Neuron (in vitro differentiated cells): Measurements from ENCODE around the gene PRX.

Experiments used
- H2AFZ ChIP-seq: one replicate; pipeline ENCODE4 v1.6.1; 2013; ENCODE audit warnings: low read depth, mild to moderate bottlenecking, inconsistent platforms, low read length, moderate library complexity
- H3K27me3 ChIP-seq: one replicate; pipeline ENCODE4 v1.6.1; 2013; ENCODE audit warnings: low read length; ENCODE audit not compliant: insufficient read depth
- H3K36me3 ChIP-seq: one replicate; pipeline ENCODE4 v1.6.1; 2013; ENCODE audit warnings: low read length; ENCODE audit not compliant: insufficient read depth
- H3K4me1 ChIP-seq: one replicate; pipeline ENCODE4 v1.6.1; 2013; ENCODE audit warnings: low read length; ENCODE audit not compliant: insufficient read depth
- H3K4me3 ChIP-seq: 2 replicates; pipeline ENCODE4 v1.5.1; 2013; ENCODE audit warnings: mild to moderate bottlenecking, low read length, moderate library complexity
- H3K9me3 ChIP-seq: one replicate; pipeline ENCODE4 v1.6.1; 2013; ENCODE audit warnings: low read length

PRX gene

DNA sequence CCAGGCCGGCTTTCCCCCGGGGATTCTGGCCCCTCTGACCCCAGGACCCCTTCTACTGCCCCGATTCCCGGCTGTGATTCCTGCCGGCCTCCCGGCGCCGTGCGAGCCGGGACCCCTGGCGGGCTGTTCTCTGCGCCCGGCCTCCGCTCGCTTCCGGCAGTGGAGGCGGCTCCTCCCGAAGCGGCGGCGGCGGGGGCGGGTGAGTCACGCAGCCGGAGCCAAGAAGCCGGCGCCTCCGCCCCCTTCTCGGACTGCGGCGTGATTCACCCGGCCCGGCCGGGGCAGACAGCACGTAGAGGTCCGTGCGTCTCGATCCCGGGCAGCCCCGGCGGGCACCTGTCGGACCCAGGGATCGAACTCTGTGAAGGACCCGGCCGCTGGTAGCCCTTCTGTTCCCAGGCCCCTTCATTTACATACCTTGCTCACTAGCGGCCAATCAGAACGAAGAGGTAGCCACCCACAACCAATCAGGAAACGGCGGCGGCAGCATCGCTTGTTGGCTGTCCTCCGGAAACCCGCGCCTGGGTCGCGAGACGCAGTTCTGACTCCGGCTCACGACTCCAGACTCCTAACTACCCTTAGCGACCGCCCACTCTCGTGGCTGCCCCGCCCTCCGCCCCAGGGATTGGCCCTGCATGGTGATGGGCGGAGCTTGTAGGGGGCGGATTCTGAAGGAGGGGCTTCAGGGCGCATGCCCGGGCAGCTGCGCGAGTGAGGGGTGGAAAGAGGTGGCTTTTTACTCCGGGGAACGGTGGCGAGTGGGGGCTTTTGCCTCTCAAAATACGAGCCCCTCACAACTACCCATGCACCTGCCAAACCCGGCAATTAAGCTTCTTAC is 12.5 kb upstream of the PRX start, which contains the start of gene SERTAD1:
Gene SERTAD1, minus strand, starts transcription at position 543 of the 838 bp plus-strand sequence. CDS start 2,446 bp downstream, outside the sequence.
- Histone ChIP-seq H3K36me3 (peaks cover 7% of the 10 kb centered on the region), H3K27me3 (no peaks in the 10 kb centered on the region), H3K4me3 (peak within 1 kb of the TSS; percentile 59), H2AFZ (peak within 1 kb of the TSS; percentile 98), H3K9me3 (no peaks in the 10 kb centered on the region), H3K4me1 (peaks cover 11% of the 10 kb centered on the region)

DNA sequence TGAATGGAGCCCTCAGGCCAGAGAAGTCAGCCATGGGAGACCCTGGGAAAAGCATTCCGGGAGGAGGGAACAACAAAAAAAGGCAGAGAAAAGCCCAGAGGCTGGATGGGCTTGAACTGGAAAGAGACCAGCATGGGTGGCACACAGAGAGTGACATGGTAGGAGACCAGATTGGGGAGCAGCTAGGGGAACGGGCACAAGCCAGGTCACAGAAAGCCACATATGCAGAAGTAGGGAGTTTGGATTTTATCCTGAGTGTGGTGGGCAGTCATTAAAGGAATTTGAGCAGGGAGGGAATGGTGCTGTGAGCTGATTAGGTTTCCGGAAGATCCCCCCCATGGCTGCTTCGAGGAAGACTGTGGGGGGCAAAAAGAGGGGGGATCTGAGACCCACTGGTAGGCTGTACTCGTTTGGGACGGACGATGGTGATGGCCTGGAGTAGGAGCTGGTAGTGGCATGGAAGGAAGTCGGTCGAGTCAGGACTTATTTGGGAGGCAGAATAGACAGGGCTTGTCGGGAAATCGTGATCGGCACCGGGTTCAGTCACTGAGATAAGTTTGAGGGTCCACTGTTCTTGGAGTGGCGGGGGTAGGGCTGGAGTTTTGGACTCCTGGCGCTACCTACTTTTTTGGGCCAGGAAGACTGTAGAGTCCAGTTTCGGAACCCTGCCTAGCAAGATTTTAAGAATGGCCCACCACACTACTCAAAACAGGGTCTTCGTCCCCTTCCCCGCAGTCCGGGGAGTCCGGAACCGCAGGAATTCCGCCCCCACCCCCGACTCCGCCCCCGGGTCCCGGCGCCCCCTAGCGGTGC is 11.7 kb upstream of the PRX start:
- H3K36me3 ChIP-seq = peaks cover 7% of the 10 kb centered on the region
- H3K27me3 ChIP-seq = no peaks in the 10 kb centered on the region
- peak overlapping the region; percentile 98 for H2AFZ ChIP-seq
- H3K9me3 ChIP-seq = no peaks in the 10 kb centered on the region
- H3K4me3 ChIP-seq = peak overlapping the region; percentile 59
- H3K4me1 ChIP-seq = peaks cover 11% of the 10 kb centered on the region

DNA sequence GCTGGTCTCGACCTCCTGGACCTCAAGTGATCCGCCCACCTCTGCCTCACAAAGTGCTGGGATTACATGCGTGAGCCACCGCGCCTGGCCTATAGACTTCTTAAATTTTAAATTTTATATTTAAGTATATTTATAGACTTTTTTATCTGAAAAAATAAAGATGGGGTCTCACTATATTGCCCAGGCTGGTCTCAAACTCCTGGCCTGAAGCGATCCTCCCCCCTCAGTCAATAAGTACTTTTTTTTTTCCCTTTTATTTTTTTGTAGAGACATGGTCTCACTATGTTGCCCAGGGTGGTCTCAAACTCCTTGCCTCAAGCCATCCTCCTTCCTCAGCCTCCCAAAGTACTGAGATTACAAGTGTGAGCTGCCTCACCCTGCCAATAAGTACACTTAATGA is 10.8 kb upstream of the PRX start:
- no peaks in the 10 kb centered on the region for H3K9me3 ChIP-seq
- no peak overlapping the region for H3K4me3 ChIP-seq
- no peak overlapping the region for H2AFZ ChIP-seq
- peaks cover 7% of the 10 kb centered on the region for H3K36me3 ChIP-seq
- H3K4me1 ChIP-seq = peaks cover 11% of the 10 kb centered on the region
- no peaks in the 10 kb centered on the region for H3K27me3 ChIP-seq

DNA sequence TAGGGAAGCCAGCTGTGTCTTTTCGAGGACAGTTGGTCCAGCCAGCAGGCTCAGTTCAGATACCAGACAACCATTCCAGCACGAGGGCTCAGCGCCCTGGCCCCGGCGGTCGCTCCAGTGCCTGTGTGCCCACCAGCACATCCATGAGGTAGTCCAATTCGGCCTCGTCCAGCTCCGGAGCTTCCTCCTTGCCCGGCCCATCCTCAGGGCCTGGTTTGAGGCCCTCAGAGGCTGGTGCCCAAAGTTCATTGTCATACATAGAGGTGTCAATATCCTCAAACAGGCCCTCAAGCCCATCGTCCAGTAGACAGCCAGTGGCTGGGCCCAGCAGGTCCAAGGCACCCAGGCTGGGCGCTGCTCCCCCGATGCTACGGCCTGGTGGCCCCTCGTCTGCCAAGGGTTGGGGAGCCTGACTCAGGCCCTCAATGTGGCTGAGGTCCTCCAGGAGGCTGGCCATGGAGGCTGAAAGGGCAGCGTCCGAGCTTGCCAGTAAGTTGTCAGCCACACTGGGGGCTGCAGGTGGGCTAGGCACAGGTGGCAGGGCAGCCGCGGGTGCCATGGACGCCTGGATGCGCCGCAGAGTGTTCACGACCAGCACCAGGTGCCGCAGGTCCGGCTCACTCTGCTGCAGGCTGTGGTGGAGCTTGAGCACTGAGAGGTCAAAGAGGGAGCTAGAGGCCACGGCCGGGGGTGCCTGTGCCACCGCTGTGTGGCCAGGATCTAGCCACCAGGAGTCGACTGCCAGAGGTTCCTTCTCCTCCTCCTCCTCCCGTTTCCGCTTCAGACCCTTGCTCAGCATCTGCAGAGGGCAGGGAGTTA is 9.8 kb upstream of the PRX start:
- Histone ChIP-seq H3K4me1 (peaks cover 11% of the 10 kb centered on the region), H3K27me3 (no peaks in the 10 kb centered on the region), H3K9me3 (no peaks in the 10 kb centered on the region), H3K36me3 (peaks cover 7% of the 10 kb centered on the region), H2AFZ (no peak overlapping the region), H3K4me3 (no peak overlapping the region)

DNA sequence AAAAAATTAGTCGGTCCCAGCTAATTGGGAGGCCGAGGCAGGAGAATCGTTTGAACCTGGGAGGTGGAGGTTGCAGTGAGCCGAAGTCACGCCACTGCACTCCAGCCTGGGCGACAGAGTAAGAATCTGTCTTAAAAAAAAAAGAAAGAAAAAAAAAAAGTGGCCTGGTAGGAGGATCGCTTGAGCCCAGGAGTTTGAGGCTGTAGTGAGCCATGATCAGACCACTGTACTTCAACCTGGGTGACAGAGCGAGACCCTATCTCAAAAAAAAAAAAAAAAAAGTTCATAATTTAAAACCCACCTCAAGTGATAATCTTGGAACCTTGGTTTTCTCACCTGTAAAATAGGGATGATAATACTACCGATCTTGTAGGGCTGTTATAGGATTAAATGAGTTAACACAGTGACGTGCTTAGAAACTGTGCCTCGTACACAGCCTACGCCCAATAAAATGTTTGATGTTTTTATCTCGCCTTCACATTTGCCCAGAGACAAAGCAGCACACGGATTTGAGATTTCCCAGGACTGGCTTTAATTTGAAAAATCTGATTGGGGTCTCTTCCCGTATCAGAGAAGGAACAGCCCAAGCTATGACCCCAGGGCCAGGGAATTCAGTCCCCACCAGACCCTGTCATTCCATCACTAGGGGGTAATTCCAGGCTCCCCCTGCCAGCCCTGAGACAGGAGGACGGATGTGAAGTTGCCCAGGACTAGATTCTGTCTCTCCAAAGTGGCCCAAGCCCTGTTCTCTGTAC is 9.0 kb upstream of the PRX start:
- peaks cover 14% of the 10 kb centered on the region for H3K4me1 ChIP-seq
- H3K4me3 ChIP-seq = no peak overlapping the region
- no peak overlapping the region for H2AFZ ChIP-seq
- H3K36me3 ChIP-seq = peaks cover 7% of the 10 kb centered on the region
- H3K27me3 ChIP-seq = no peaks in the 10 kb centered on the region
- no peaks in the 10 kb centered on the region for H3K9me3 ChIP-seq

DNA sequence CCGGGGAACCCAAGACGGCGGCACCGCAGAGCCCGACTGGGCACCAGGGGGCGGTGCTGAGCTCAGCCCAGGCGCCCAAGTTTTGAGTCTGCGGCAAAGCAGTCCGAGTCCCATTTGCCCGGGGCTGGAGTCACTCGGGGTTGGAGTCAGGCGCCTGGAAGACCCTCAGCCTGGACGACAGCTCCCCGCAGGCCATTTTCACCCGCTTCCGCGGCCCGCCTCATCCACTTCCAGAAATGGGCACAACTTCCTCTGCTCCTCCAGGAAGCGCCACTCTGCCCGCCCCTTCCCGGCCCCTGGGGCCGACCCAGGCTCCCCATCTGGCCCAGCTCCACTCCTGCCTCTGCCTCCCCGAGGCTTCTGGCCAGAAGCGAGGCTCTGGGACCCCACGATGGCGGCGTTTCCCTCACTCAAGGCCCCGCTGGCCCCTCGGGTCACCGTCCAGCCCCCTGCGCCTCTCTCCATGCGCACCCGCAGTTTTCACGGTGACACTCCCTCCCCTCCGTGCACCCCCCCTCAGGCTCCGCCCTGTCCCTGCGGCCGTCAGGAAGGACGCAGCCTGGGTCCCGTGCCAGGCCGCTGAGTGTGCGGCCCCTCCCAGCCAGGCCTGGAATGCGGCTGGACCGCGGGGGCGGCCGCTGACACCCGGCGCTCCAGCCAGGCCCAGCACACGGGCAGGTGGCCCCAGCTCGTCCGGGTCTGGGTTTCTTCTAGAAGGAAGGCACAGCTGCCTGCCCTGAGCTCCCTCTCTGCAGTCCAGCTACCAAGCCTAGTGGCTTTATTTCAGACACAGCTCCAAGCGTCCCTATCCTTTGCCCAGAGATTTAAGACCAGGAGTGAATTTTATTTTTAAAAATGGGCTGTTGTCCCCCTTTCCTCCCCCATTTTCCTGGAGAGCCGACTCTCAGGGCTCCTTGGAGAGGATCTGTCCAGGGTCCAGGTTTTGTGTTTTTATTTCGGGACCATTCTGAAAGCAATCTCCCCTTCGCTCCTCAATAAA is 7.9 kb upstream of the PRX start:
- H2AFZ ChIP-seq = peak overlapping the region; percentile 65
- peak overlapping the region; percentile 56 for H3K4me3 ChIP-seq
- no peaks in the 10 kb centered on the region for H3K9me3 ChIP-seq
- peaks cover 14% of the 10 kb centered on the region for H3K4me1 ChIP-seq
- no peaks in the 10 kb centered on the region for H3K27me3 ChIP-seq
- peaks cover 7% of the 10 kb centered on the region for H3K36me3 ChIP-seq

DNA sequence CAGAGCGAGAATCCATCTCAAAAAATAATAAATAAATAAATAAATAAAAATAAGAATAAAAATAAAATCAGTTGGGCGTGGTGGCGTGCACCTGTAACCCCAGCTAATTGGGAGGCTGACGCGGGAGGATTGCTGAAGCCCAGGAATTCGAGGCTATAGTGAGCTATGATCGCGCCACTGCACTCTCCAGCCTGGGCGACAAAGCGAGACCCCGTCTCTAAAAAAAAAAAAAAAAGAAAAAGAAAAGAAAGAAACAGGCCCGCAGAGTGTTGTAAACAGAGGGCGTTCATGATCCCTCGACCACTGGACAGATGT is 7.2 kb upstream of the PRX start:
- peak overlapping the region; percentile 56 for H3K4me3 ChIP-seq
- H3K4me1 ChIP-seq = peaks cover 14% of the 10 kb centered on the region
- H2AFZ ChIP-seq = peak overlapping the region; percentile 65
- no peaks in the 10 kb centered on the region for H3K27me3 ChIP-seq
- H3K9me3 ChIP-seq = no peaks in the 10 kb centered on the region
- peaks cover 7% of the 10 kb centered on the region for H3K36me3 ChIP-seq

DNA sequence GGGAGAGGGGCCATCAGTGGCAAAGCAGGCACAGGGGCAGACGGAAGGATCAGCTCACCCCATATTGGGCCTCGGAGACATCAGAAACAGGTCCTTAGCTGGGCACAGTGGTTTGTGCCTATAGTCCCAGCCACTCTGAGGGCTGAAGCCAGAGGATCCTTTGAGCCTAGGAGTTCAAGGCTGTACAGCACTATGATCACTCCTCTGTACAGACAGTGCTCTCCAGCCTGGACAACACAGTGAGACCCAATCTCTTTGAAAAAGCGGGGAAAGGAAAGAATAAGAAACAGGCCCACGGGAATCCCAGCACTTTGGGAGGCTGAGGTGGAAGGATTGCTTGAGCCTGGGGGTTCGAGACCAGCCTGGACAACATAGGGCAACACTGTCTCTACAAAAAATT is 6.6 kb upstream of the PRX start:
- no peaks in the 10 kb centered on the region for H3K9me3 ChIP-seq
- no peak overlapping the region for H3K4me3 ChIP-seq
- no peak overlapping the region for H2AFZ ChIP-seq
- peaks cover 12% of the 10 kb centered on the region for H3K4me1 ChIP-seq
- H3K27me3 ChIP-seq = no peaks in the 10 kb centered on the region
- peaks cover 7% of the 10 kb centered on the region for H3K36me3 ChIP-seq

DNA sequence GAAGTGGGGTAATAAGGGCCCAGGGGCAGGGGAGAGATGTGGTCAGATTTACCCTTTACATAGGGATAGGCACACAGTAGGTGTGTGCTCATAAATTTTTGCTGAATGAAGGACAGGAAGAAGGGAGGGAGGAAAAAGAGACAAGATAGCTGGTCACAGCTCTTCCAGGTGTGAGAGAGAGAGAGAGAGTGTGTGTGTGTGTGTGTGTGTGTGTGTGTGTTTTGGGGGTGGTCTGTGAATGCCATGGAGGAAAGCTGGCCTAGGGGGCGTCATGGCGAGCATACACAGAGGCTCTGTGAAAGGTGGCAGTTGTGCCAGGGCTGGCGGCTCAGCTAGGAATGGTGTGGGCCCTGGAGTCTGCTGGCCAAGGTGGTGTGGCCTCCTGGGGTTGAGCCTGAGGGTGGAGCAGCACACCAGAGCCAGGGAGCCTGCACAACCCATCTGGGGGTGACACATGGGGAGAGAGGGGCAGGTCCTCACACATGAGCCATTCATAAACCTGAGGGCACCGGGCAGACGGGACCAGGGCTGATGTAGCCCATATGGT is 6.0 kb upstream of the PRX start:
- H2AFZ ChIP-seq = no peak overlapping the region

DNA sequence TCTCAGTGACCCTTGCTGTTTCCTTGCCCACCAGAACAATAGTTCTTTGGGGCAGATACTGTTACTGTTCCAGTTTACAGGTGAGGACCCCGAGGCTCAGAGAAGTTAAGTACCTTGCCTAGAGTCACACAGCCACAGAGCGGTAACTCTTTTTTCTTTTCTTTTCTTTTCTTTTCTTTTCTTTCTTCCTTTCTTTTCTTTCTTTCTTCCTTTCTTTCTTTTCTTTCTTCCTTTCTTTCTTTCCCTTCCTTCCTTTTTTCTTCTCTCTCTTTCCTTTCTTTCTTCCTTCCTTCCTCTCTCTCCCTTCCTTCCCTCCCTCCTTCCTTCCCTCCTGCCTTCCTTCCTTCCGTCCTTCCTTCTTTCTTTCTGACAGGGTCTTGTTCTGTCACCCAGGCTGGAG is 4.9 kb upstream of the PRX start:
- peaks cover 12% of the 10 kb centered on the region for H3K4me1 ChIP-seq
- no peak overlapping the region for H2AFZ ChIP-seq
- H3K4me3 ChIP-seq = no peak overlapping the region
- H3K36me3 ChIP-seq = peaks cover 4% of the 10 kb centered on the region
- no peaks in the 10 kb centered on the region for H3K27me3 ChIP-seq
- no peaks in the 10 kb centered on the region for H3K9me3 ChIP-seq

More for the DNA sequence above, 6.0 kb upstream of the PRX start:
- peaks cover 7% of the 10 kb centered on the region for H3K4me1 ChIP-seq
- H3K4me3 ChIP-seq = no peak overlapping the region
- no peaks in the 10 kb centered on the region for H3K27me3 ChIP-seq
- H3K9me3 ChIP-seq = no peaks in the 10 kb centered on the region
- H3K36me3 ChIP-seq = peaks cover 7% of the 10 kb centered on the region

DNA sequence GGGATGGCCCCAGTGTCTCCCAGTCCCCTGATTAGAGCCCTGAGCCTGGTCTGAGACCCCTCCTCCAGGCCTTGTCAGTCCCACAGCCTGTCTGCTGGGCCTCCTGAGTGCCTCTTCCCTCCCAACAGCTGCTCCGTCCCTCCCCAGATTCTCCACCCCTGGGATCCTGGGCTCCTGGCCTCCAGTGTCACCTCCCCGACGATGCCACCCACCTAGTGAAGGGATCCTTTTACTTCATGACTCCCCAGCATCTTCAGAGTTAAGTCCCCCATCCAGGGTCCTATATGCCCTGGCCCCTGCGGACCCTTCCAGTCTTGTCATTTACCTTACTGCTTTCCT is 4.4 kb upstream of the PRX start:
- no peaks in the 10 kb centered on the region for H3K9me3 ChIP-seq
- H3K36me3 ChIP-seq = peaks cover 1% of the 10 kb centered on the region
- no peak overlapping the region for H3K4me3 ChIP-seq
- H3K4me1 ChIP-seq = peaks cover 12% of the 10 kb centered on the region
- no peaks in the 10 kb centered on the region for H3K27me3 ChIP-seq
- no peak overlapping the region for H2AFZ ChIP-seq
